OCI-LY7 (cell line): ENCODE results near the gene TRIM26. TPM values are rescaled to one million over a fixed set of nuclear protein-coding genes. Genes with fewer than 3 reads are reported as not detected.

Experiments
- BruUV-seq: library from RNA; stranded (reverse); fragments of 400-500 nt; replicated peaks from 2 replicates; lab custom pipeline; 2021; lab: Mats Ljungman, UMichigan
- CTCF ChIA-PET: fragments of 300-600 bp; sonication (Branson Sonifier 250); formaldehyde crosslinking; loops from one replicate; lab custom pipeline; 2022; ENCODE audit warnings: antibody characterized with exemption; ENCODE audit not compliant: unreplicated experiment; lab: Charles Lee
- POLR2A ChIA-PET: fragments of 300-600 bp; sonication (Branson Sonifier 250); formaldehyde crosslinking; loops from one replicate; lab custom pipeline; 2022; ENCODE audit warnings: antibody characterized with exemption; lab: Charles Lee
- DNase-seq: peaks from one replicate; pipeline ENCODE4 v3.0.0-alpha.2; 2015; ENCODE audit warnings: low spot score
- H2AFZ ChIP-seq: fragments of 200-600 bp; sonication (generic), shearing (Covaris generic); 2 replicates; pipeline ENCODE4 v1.6.1; 2014; ENCODE audit warnings: mild to moderate bottlenecking, antibody characterized with exemption, low read length, moderate library complexity
- H3K27ac ChIP-seq: fragments of 200-600 bp; sonication (generic); 2 replicates; pipeline ENCODE4 v1.5.1; 2014; ENCODE audit warnings: mixed run types, low read depth, mild to moderate bottlenecking, moderate library complexity, low read length, inconsistent platforms; ENCODE audit not compliant: poor library complexity, severe bottlenecking
- H3K36me3 ChIP-seq: fragments of 200-600 bp; sonication (generic); 2 replicates; pipeline ENCODE4 v1.6.1; 2014; ENCODE audit warnings: mild to moderate bottlenecking, antibody characterized with exemption, low read length, moderate library complexity, mixed read lengths; ENCODE audit not compliant: insufficient read depth
- H3K4me1 ChIP-seq: fragments of 200-600 bp; sonication (generic); 2 replicates; pipeline ENCODE4 v1.5.1; 2014; ENCODE audit warnings: mild to moderate bottlenecking, low read length; ENCODE audit not compliant: insufficient read depth, poor library complexity, severe bottlenecking
- H3K4me2 ChIP-seq: fragments of 200-600 bp; sonication (generic); 2 replicates; pipeline ENCODE4 v1.6.1; 2014; ENCODE audit warnings: mild to moderate bottlenecking, low read length
- H3K4me3 ChIP-seq: fragments of 200-600 bp; sonication (generic); 2 replicates; pipeline ENCODE4 v1.5.1; 2014; ENCODE audit warnings: mild to moderate bottlenecking, low read depth, low read length; ENCODE audit not compliant: poor library complexity, severe bottlenecking
- H3K79me2 ChIP-seq: fragments of 200-600 bp; sonication (generic); 2 replicates; pipeline ENCODE4 v1.6.1; 2016; ENCODE audit warnings: low read depth, mild to moderate bottlenecking, low read length, moderate library complexity, mixed read lengths; ENCODE audit not compliant: insufficient read depth
- H3K9me2 ChIP-seq: fragments of 200-600 bp; sonication (generic); 2 replicates; pipeline ENCODE4 v1.6.1; 2016; ENCODE audit warnings: mild to moderate bottlenecking, low read length, mixed read lengths; ENCODE audit not compliant: insufficient read depth
- H3K9me3 ChIP-seq: fragments of 200-600 bp; sonication (generic); 2 replicates; pipeline ENCODE4 v1.6.1; 2014; ENCODE audit warnings: mild to moderate bottlenecking, mixed run types, low read length, mixed read lengths
- H4K20me1 ChIP-seq: fragments of 200-600 bp; sonication (generic); 2 replicates; pipeline ENCODE4 v1.6.1; 2014; ENCODE audit warnings: mild to moderate bottlenecking, antibody characterized with exemption, low read length, moderate library complexity, mixed read lengths; ENCODE audit not compliant: insufficient read depth
- EZH2phosphoT487 ChIP-seq: fragments of 200-600 bp; sonication (generic); IDR thresholded peaks from 2 replicates; pipeline ENCODE4 v1.6.1; 2018; ENCODE audit warnings: low read depth, borderline replicate concordance, mild to moderate bottlenecking, mixed run types, antibody characterized with exemption, low read length, moderate library complexity, mixed read lengths
- intact Hi-C: fragments of 100-400 bp; cut with micrococcal nuclease; formaldehyde crosslinking; loops from one replicate; pipeline ENCODE4 v1.10.0; 2022; ENCODE audit not compliant: unreplicated experiment
- total RNA-seq, 2 experiments: library from RNA; depleted of rRNA in 1 of 2; stranded (reverse); fragments of >200 nt in 1 of 2; shearing (Covaris generic) in 1 of 2; gene quantifications; 2 replicates each; pipeline ENCODE4 v1.2.3, GENCODE V29; 2014 to 2022
- TF ChIP-seq, protein P1 (sequence below): fragments of 200-600 bp; sonication (generic); conservative IDR thresholded peaks from 2 replicates; pipeline ENCODE4 v1.5.1; 2014; ENCODE audit warnings: mild to moderate bottlenecking, antibody characterized with exemption, low read length, moderate library complexity, mixed read lengths

Gene TRIM26
- total RNA-seq, 2 experiments from 2014 or later = 53.2 to 53.3 TPM

DNA sequence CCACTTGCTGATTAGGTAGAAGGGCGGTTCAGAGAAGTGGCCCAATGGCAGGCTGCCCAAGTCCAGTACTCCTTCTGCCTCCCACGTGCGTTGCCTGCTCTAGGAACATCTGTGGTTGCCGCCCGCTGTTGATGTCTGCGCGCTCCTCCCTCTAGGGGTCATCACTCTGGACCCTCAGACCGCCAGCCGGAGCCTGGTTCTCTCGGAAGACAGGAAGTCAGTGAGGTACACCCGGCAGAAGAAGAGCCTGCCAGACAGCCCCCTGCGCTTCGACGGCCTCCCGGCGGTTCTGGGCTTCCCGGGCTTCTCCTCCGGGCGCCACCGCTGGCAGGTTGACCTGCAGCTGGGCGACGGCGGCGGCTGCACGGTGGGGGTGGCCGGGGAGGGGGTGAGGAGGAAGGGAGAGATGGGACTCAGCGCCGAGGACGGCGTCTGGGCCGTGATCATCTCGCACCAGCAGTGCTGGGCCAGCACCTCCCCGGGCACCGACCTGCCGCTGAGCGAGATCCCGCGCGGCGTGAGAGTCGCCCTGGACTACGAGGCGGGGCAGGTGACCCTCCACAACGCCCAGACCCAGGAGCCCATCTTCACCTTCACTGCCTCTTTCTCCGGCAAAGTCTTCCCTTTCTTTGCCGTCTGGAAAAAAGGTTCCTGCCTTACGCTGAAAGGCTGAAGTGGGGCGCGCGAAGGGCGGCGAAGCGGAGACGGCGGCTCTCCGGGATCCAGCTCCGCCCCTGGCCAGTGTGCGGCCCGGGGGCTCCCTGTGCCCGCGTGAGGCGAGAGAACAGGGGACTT, 41.3 kb downstream of the TRIM26 start:
- Histone ChIP-seq H3K9me3 (no peaks in the 10 kb centered on the region), H3K79me2 (no peaks in the 10 kb centered on the region), H4K20me1 (no peaks in the 10 kb centered on the region), H3K36me3 (no peaks in the 10 kb centered on the region), H3K4me2 (peak overlapping the region; percentile 17; the same call in 1 of the 2 replicates), H2AFZ (no peak overlapping the region), H3K4me1 (no peaks in the 10 kb centered on the region), H3K9me2 (no peaks in the 10 kb centered on the region), H3K4me3 (no peak overlapping the region), H3K27ac (no peak overlapping the region)
- CTCF ChIA-PET = no interaction called here
- peak; percentile 15 for DNase-seq
- POLR2A ChIA-PET = no interaction called here
- intact Hi-C loops = loop anchor here (2.0 kb wide), 1 partner anchor 69 kb away; no protein-coding TSS in a partner anchor
- no TSS peak for BruUV-seq
- TF ChIP-seq, protein P1, sequence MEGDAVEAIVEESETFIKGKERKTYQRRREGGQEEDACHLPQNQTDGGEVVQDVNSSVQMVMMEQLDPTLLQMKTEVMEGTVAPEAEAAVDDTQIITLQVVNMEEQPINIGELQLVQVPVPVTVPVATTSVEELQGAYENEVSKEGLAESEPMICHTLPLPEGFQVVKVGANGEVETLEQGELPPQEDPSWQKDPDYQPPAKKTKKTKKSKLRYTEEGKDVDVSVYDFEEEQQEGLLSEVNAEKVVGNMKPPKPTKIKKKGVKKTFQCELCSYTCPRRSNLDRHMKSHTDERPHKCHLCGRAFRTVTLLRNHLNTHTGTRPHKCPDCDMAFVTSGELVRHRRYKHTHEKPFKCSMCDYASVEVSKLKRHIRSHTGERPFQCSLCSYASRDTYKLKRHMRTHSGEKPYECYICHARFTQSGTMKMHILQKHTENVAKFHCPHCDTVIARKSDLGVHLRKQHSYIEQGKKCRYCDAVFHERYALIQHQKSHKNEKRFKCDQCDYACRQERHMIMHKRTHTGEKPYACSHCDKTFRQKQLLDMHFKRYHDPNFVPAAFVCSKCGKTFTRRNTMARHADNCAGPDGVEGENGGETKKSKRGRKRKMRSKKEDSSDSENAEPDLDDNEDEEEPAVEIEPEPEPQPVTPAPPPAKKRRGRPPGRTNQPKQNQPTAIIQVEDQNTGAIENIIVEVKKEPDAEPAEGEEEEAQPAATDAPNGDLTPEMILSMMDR = no peak
- TF ChIP-seq EZH2phosphoT487 = no peak

DNA sequence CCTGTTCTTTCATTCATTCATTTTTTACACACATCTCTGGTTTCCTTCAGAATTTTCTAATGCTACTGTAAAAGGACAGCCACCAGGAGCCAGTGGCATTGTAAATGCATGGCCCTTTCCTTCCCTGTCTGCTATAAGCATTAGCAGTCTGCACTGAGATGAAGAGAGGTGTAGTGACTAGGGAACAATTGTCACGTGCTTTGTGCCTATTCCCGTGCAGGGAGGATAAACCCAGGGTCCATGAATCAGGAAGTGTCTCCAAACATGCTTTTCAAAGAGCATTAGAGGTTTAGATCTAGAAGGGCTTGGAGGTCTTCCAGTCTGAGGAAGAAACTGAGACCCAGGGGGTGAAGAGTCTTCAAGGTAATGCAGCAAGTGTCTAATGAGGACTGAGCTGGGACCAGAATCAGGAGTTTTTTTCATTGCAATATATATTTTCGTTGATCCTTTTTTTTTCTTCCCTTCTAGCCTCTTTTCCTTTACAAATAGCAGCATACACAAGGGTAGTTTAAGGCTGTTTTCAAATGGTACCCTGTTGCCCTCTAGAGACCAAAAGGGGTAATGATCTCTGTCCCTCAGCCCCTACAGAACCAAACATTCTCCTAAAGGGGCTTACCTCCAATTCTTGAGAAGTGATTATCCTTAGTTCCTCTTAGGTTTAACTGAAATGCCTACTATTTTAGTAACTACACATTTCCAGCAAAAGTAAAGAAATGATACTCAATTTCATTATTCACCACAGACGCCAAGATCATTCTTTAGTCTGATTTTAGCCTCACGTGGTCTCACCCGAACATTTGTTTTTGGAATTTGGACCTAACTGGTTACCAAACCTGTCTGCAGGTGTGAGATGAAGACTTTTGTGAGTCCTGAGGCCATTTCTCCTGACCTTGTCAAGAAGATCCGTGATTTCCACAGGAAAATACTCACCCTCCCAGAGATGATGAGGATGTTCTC, 43.3 kb downstream of the TRIM26 start:
- intact Hi-C loops = loop anchor here (2.0 kb wide), 1 partner anchor 67 kb away; no protein-coding TSS in a partner anchor

More for the DNA sequence above, 43.3 kb downstream of the TRIM26 start:
- Histone ChIP-seq H3K9me3 (no peaks in the 10 kb centered on the region), H3K27ac (no peak overlapping the region), H3K4me1 (no peaks in the 10 kb centered on the region), H2AFZ (no peak overlapping the region), H4K20me1 (no peaks in the 10 kb centered on the region), H3K4me2 (no peak overlapping the region), H3K4me3 (no peak overlapping the region), H3K36me3 (no peaks in the 10 kb centered on the region), H3K9me2 (no peaks in the 10 kb centered on the region), H3K79me2 (no peaks in the 10 kb centered on the region)
- no peak for TF ChIP-seq EZH2phosphoT487
- TF ChIP-seq, protein P1 = peak; percentile 88
- ChIA-PET POLR2A (no interaction called here), CTCF (no interaction called here)
- peak; percentile 53 for DNase-seq
- BruUV-seq = no TSS peak
